Calu3 (cell line): ENCODE results near the gene MTURN. TPM values are rescaled to one million over a fixed set of nuclear protein-coding genes. Genes with fewer than 3 reads are reported as not detected.

Experiments used
- BruUV-seq: library from RNA; stranded (reverse); fragments of 400-500 nt; replicated peaks from 2 replicates; lab custom pipeline; 2021; lab: Mats Ljungman, UMichigan
- CTCF ChIA-PET: fragments of 300-600 bp; sonication (Branson Sonifier 250); formaldehyde crosslinking; loops from one replicate; lab custom pipeline; 2022; ENCODE audit warnings: antibody characterized with exemption; lab: Charles Lee
- DNase-seq: peaks from one replicate; pipeline ENCODE4 v3.0.0; 2022
- H3K27ac Mint-ChIP-seq: one replicate; pipeline ENCODE4 v1.8.0; 2022; ENCODE audit warnings: mixed read lengths; ENCODE audit not compliant: unreplicated experiment
- H3K27me3 Mint-ChIP-seq: one replicate; pipeline ENCODE4 v1.8.0; 2022; ENCODE audit warnings: mixed read lengths; ENCODE audit not compliant: unreplicated experiment
- H3K36me3 Mint-ChIP-seq: one replicate; pipeline ENCODE4 v1.8.0; 2022; ENCODE audit warnings: mild to moderate bottlenecking, moderate library complexity, mixed read lengths; ENCODE audit not compliant: insufficient read depth, unreplicated experiment
- H3K4me1 Mint-ChIP-seq: one replicate; pipeline ENCODE4 v1.8.0; 2022; ENCODE audit warnings: mild to moderate bottlenecking, low read depth, mixed read lengths; ENCODE audit not compliant: unreplicated experiment
- H3K4me3 Mint-ChIP-seq: one replicate; pipeline ENCODE4 v1.8.0; 2022; ENCODE audit warnings: mild to moderate bottlenecking, low read depth, moderate library complexity, mixed read lengths; ENCODE audit not compliant: unreplicated experiment
- H3K9me3 Mint-ChIP-seq: one replicate; pipeline ENCODE4 v1.8.0; 2022; ENCODE audit warnings: low read depth, mixed read lengths; ENCODE audit not compliant: unreplicated experiment
- CTCF ChIP-seq: fragments of 200-600 bp; IDR thresholded peaks from one replicate; pipeline ENCODE4 v1.8.0; 2022; ENCODE audit warnings: antibody characterized with exemption; ENCODE audit not compliant: unreplicated experiment
- intact Hi-C: fragments of 100-400 bp; cut with micrococcal nuclease; formaldehyde crosslinking; loops from one replicate; pipeline ENCODE4 v1.10.0; 2022; ENCODE audit not compliant: unreplicated experiment
- total RNA-seq: library from RNA; stranded (reverse); gene quantifications from 2 replicates; pipeline ENCODE4 v1.2.3, GENCODE V29; 2022

The MTURN gene
- total RNA-seq, 1 experiment from 2014 or later = 6.5 TPM

GRCh38 chr7:30155481-30155880, 20.7 kb downstream of the MTURN start:
- Mint-ChIP-seq H3K27me3 (no peaks in the 10 kb centered on the region), H3K9me3 (no peaks in the 10 kb centered on the region), H3K27ac (no peak overlapping the region), H3K36me3 (no peaks in the 10 kb centered on the region), H3K4me3 (no peak overlapping the region), H3K4me1 (peaks cover 6% of the 10 kb centered on the region)
- intact Hi-C loops = no loop called here
- CTCF ChIA-PET = interaction anchor here (0.7 kb wide), 1 partner anchor 24 kb away, joined by 3 read pairs; no protein-coding TSS in a partner anchor
- no peak for TF ChIP-seq CTCF
- BruUV-seq = no TSS peak
- no peak for DNase-seq

- DNase-seq = no peak
- Mint-ChIP-seq H3K27me3 (no peaks in the 10 kb centered on the region), H3K36me3 (no peaks in the 10 kb centered on the region), H3K9me3 (no peaks in the 10 kb centered on the region), H3K4me3 (no peak overlapping the region), H3K27ac (no peak overlapping the region), H3K4me1 (peaks cover 7% of the 10 kb centered on the region)
- CTCF ChIA-PET = interaction anchor here (0.5 kb wide), 1 partner anchor 21 kb away, joined by 3 read pairs; no protein-coding TSS in a partner anchor
- BruUV-seq = no TSS peak
- TF ChIP-seq CTCF = no peak
- intact Hi-C loops = no loop called here
These were observed 22.4 kb downstream of the MTURN start for GRCh38 chr7:30157204-30157603.

GRCh38 chr7:30159163-30159562, 24.4 kb downstream of the MTURN start:
- no peaks in the 10 kb centered on the region for H3K36me3 Mint-ChIP-seq
- no peaks in the 10 kb centered on the region for H3K27me3 Mint-ChIP-seq
- no peaks in the 10 kb centered on the region for H3K9me3 Mint-ChIP-seq
- CTCF ChIA-PET = interaction anchor here (1.1 kb wide), 1 partner anchor 11 kb away, joined by 3 read pairs; no protein-coding TSS in a partner anchor
- H3K4me1 Mint-ChIP-seq = peaks cover 17% of the 10 kb centered on the region
- no peak for TF ChIP-seq CTCF
- intact Hi-C loops = no loop called here
- DNase-seq = no peak
- no TSS peak for BruUV-seq
- H3K4me3 Mint-ChIP-seq = no peak overlapping the region
- H3K27ac Mint-ChIP-seq = no peak overlapping the region

GRCh38 chr7:30159698-30160143, 24.9 kb downstream of the MTURN start:
- no peaks in the 10 kb centered on the region for H3K9me3 Mint-ChIP-seq
- H3K27me3 Mint-ChIP-seq = no peaks in the 10 kb centered on the region
- CTCF ChIA-PET = interaction anchor here (0.7 to 1.1 kb wide), 2 partner anchors 12 to 402 kb away, joined by 3 read pairs; no protein-coding TSS in a partner anchor
- DNase-seq = peak; percentile 30
- peaks cover 23% of the 10 kb centered on the region for H3K4me1 Mint-ChIP-seq
- H3K4me3 Mint-ChIP-seq = no peak overlapping the region
- no peak overlapping the region for H3K27ac Mint-ChIP-seq
- intact Hi-C loops = loop anchor here (5.0 to 10.0 kb wide), 3 partner anchors 95 to 403 kb away; no protein-coding TSS in a partner anchor
- H3K36me3 Mint-ChIP-seq = no peaks in the 10 kb centered on the region
- no TSS peak for BruUV-seq
- TF ChIP-seq CTCF = no peak
